ENCODE data around the gene ZNF722. TPM values are rescaled to one million over a fixed set of nuclear protein-coding genes. Genes with fewer than 3 reads are reported as not detected.

ZNF722 gene
- total RNA-seq, 1 experiment from 2014 or later = not detected

DNA sequence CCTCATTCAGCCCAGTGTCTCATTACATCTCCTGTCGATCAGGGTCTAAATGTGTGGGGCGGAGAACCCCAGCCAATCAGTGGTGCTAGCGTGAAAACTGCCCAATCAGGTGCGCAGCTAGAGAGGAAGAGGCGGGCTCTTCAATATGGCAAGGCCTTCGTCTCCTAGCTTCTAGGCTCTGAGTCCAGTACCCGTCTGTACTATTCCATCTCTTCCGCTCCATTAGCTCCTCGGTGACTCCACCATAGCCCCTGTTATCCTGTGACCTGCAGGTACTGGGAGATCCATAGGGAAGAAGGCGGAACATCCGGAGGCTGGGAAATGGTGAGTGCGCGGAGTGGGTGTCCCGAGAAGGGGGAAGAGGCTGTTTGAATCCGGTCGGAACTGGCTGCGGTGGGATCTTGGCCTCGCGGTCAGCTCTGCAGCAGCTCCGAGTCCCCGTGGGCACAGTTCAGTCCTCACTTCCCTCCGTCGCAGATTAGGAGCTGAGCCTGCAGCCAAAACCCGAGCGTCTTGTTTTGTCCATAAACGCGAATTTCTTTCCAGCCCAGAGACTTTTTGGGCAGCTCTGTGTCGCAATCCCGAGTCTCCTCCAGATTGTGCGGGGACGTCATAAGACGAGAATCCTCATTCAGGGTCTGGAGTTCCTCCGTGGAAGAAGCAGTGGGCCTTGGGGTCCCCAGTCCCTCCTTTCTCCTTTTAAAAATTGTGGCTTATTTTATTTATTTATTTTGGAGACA lies 46.8 kb downstream of the ZNF722 start, which contains the start of gene ZNF727:
ZNF727 (plus strand) TSS at position 134 of the 740 bp plus-strand sequence; CDS start at position 322, 188 bp downstream.
- CTCF ChIA-PET = no interaction called here
- POLR2A ChIA-PET = no interaction called here
- DNase-seq (ENCODE audit: low spot score) (no peak), ATAC-seq (no peak)
- no peak within 1 kb of the TSS for H3K27ac Mint-ChIP-seq
- H3K4me1 Mint-ChIP-seq = no peaks in the 10 kb centered on the region
- H3K9me3 Mint-ChIP-seq = peaks cover 66% of the 10 kb centered on the region
- H3K4me3 Mint-ChIP-seq = no peak within 1 kb of the TSS
- H3K27me3 Mint-ChIP-seq (ENCODE audit: low read depth) = peaks cover 2% of the 10 kb centered on the region; the same call in 1 of the 2 replicates
- H3K36me3 Mint-ChIP-seq = peaks cover 66% of the 10 kb centered on the region
- TF ChIP-seq, protein P1, sequence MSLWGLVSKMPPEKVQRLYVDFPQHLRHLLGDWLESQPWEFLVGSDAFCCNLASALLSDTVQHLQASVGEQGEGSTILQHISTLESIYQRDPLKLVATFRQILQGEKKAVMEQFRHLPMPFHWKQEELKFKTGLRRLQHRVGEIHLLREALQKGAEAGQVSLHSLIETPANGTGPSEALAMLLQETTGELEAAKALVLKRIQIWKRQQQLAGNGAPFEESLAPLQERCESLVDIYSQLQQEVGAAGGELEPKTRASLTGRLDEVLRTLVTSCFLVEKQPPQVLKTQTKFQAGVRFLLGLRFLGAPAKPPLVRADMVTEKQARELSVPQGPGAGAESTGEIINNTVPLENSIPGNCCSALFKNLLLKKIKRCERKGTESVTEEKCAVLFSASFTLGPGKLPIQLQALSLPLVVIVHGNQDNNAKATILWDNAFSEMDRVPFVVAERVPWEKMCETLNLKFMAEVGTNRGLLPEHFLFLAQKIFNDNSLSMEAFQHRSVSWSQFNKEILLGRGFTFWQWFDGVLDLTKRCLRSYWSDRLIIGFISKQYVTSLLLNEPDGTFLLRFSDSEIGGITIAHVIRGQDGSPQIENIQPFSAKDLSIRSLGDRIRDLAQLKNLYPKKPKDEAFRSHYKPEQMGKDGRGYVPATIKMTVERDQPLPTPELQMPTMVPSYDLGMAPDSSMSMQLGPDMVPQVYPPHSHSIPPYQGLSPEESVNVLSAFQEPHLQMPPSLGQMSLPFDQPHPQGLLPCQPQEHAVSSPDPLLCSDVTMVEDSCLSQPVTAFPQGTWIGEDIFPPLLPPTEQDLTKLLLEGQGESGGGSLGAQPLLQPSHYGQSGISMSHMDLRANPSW (CRISPR knock-in tag; conservative IDR thresholded peaks at IDR 0.05; ENCODE audit: low read depth) = no peak
- TF ChIP-seq, protein P2, sequence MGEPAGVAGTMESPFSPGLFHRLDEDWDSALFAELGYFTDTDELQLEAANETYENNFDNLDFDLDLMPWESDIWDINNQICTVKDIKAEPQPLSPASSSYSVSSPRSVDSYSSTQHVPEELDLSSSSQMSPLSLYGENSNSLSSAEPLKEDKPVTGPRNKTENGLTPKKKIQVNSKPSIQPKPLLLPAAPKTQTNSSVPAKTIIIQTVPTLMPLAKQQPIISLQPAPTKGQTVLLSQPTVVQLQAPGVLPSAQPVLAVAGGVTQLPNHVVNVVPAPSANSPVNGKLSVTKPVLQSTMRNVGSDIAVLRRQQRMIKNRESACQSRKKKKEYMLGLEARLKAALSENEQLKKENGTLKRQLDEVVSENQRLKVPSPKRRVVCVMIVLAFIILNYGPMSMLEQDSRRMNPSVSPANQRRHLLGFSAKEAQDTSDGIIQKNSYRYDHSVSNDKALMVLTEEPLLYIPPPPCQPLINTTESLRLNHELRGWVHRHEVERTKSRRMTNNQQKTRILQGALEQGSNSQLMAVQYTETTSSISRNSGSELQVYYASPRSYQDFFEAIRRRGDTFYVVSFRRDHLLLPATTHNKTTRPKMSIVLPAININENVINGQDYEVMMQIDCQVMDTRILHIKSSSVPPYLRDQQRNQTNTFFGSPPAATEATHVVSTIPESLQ (CRISPR knock-in tag; IDR thresholded peaks at IDR 0.05) = no peak
- TF ChIP-seq JUN (CRISPR knock-in tag; IDR thresholded peaks at IDR 0.05) (no peak), ZNF138 (CRISPR knock-in tag; conservative IDR thresholded peaks at IDR 0.05) (no peak), ESRRA (CRISPR knock-in tag; IDR thresholded peaks at IDR 0.05; ENCODE audit: borderline replicate concordance) (no peak), GABPB1 (CRISPR knock-in tag; IDR thresholded peaks at IDR 0.05) (no peak), TP53 (CRISPR knock-in tag; IDR thresholded peaks at IDR 0.05) (no peak), NFATC4 (CRISPR knock-in tag; IDR thresholded peaks at IDR 0.05) (no peak), ZNF671 (CRISPR knock-in tag; IDR thresholded peaks at IDR 0.05) (no peak), ZNF121 (CRISPR knock-in tag; IDR thresholded peaks at IDR 0.05) (no peak)
- TF ChIP-seq, protein P3, sequence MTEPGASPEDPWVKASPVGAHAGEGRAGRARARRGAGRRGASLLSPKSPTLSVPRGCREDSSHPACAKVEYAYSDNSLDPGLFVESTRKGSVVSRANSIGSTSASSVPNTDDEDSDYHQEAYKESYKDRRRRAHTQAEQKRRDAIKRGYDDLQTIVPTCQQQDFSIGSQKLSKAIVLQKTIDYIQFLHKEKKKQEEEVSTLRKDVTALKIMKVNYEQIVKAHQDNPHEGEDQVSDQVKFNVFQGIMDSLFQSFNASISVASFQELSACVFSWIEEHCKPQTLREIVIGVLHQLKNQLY (CRISPR knock-in tag; IDR thresholded peaks at IDR 0.05) = no peak
- TF ChIP-seq, protein P4, sequence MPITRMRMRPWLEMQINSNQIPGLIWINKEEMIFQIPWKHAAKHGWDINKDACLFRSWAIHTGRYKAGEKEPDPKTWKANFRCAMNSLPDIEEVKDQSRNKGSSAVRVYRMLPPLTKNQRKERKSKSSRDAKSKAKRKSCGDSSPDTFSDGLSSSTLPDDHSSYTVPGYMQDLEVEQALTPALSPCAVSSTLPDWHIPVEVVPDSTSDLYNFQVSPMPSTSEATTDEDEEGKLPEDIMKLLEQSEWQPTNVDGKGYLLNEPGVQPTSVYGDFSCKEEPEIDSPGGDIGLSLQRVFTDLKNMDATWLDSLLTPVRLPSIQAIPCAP (CRISPR knock-in tag; IDR thresholded peaks at IDR 0.05) = no peak
- TF ChIP-seq, protein P5, sequence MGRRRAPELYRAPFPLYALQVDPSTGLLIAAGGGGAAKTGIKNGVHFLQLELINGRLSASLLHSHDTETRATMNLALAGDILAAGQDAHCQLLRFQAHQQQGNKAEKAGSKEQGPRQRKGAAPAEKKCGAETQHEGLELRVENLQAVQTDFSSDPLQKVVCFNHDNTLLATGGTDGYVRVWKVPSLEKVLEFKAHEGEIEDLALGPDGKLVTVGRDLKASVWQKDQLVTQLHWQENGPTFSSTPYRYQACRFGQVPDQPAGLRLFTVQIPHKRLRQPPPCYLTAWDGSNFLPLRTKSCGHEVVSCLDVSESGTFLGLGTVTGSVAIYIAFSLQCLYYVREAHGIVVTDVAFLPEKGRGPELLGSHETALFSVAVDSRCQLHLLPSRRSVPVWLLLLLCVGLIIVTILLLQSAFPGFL (CRISPR knock-in tag; IDR thresholded peaks at IDR 0.05; ENCODE audit: borderline replicate concordance) = no peak
- TF ChIP-seq, protein P6, sequence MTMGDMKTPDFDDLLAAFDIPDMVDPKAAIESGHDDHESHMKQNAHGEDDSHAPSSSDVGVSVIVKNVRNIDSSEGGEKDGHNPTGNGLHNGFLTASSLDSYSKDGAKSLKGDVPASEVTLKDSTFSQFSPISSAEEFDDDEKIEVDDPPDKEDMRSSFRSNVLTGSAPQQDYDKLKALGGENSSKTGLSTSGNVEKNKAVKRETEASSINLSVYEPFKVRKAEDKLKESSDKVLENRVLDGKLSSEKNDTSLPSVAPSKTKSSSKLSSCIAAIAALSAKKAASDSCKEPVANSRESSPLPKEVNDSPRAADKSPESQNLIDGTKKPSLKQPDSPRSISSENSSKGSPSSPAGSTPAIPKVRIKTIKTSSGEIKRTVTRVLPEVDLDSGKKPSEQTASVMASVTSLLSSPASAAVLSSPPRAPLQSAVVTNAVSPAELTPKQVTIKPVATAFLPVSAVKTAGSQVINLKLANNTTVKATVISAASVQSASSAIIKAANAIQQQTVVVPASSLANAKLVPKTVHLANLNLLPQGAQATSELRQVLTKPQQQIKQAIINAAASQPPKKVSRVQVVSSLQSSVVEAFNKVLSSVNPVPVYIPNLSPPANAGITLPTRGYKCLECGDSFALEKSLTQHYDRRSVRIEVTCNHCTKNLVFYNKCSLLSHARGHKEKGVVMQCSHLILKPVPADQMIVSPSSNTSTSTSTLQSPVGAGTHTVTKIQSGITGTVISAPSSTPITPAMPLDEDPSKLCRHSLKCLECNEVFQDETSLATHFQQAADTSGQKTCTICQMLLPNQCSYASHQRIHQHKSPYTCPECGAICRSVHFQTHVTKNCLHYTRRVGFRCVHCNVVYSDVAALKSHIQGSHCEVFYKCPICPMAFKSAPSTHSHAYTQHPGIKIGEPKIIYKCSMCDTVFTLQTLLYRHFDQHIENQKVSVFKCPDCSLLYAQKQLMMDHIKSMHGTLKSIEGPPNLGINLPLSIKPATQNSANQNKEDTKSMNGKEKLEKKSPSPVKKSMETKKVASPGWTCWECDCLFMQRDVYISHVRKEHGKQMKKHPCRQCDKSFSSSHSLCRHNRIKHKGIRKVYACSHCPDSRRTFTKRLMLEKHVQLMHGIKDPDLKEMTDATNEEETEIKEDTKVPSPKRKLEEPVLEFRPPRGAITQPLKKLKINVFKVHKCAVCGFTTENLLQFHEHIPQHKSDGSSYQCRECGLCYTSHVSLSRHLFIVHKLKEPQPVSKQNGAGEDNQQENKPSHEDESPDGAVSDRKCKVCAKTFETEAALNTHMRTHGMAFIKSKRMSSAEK (CRISPR knock-in tag; IDR thresholded peaks at IDR 0.05; ENCODE audit: borderline replicate concordance) = no peak
- TF ChIP-seq, protein P7, sequence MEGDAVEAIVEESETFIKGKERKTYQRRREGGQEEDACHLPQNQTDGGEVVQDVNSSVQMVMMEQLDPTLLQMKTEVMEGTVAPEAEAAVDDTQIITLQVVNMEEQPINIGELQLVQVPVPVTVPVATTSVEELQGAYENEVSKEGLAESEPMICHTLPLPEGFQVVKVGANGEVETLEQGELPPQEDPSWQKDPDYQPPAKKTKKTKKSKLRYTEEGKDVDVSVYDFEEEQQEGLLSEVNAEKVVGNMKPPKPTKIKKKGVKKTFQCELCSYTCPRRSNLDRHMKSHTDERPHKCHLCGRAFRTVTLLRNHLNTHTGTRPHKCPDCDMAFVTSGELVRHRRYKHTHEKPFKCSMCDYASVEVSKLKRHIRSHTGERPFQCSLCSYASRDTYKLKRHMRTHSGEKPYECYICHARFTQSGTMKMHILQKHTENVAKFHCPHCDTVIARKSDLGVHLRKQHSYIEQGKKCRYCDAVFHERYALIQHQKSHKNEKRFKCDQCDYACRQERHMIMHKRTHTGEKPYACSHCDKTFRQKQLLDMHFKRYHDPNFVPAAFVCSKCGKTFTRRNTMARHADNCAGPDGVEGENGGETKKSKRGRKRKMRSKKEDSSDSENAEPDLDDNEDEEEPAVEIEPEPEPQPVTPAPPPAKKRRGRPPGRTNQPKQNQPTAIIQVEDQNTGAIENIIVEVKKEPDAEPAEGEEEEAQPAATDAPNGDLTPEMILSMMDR (IDR thresholded peaks at IDR 0.05) = no peak
- TF ChIP-seq, protein P8, sequence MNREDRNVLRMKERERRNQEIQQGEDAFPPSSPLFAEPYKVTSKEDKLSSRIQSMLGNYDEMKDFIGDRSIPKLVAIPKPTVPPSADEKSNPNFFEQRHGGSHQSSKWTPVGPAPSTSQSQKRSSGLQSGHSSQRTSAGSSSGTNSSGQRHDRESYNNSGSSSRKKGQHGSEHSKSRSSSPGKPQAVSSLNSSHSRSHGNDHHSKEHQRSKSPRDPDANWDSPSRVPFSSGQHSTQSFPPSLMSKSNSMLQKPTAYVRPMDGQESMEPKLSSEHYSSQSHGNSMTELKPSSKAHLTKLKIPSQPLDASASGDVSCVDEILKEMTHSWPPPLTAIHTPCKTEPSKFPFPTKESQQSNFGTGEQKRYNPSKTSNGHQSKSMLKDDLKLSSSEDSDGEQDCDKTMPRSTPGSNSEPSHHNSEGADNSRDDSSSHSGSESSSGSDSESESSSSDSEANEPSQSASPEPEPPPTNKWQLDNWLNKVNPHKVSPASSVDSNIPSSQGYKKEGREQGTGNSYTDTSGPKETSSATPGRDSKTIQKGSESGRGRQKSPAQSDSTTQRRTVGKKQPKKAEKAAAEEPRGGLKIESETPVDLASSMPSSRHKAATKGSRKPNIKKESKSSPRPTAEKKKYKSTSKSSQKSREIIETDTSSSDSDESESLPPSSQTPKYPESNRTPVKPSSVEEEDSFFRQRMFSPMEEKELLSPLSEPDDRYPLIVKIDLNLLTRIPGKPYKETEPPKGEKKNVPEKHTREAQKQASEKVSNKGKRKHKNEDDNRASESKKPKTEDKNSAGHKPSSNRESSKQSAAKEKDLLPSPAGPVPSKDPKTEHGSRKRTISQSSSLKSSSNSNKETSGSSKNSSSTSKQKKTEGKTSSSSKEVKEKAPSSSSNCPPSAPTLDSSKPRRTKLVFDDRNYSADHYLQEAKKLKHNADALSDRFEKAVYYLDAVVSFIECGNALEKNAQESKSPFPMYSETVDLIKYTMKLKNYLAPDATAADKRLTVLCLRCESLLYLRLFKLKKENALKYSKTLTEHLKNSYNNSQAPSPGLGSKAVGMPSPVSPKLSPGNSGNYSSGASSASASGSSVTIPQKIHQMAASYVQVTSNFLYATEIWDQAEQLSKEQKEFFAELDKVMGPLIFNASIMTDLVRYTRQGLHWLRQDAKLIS (CRISPR knock-in tag; IDR thresholded peaks at IDR 0.05; ENCODE audit: borderline replicate concordance) = no peak
